Stimulated activated CD8-positive, alpha-beta memory T cell treated with anti-CD3 and anti-CD28 coated beads, Interleukin-12 subunit alpha, Interleukin-12 subunit beta, amount 100 ng/mL, for 24 hours (primary cell): ENCODE data around the gene YIF1A.
"Not testable (repeated sequence)": the region's sequence is repeated elsewhere in the genome, so short reads cannot be mapped to it uniquely, and the experiment has no call there.

Source experiments
- DNase-seq: peaks from one replicate; pipeline ENCODE4 v3.0.0-alpha.2; 2020; ENCODE audit errors: extremely low read depth

YIF1A gene

GRCh38 chr11:66268952-66269905 is 19.7 kb downstream of the YIF1A start:
- DNase-seq, result no peak

GRCh38 chr11:66268244-66268951 is 20.5 kb downstream of the YIF1A start, which contains the start of gene RAB1B:
TSS of gene RAB1B (plus strand) at chr11:66268639. CDS start at chr11:66268680, 41 bp downstream.
- DNase-seq, result peak; percentile 100

GRCh38 chr11:66267379-66268243 is 21.3 kb downstream of the YIF1A start:
- peak; percentile 73 for DNase-seq

- DNase-seq, result no peak
These were observed 21.9 kb downstream of the YIF1A start for GRCh38 chr11:66267039-66267378.

GRCh38 chr11:66266378-66267038 is 22.4 kb downstream of the YIF1A start:
- no peak for DNase-seq

- no peak for DNase-seq
These were observed 23.2 kb downstream of the YIF1A start for GRCh38 chr11:66265531-66266377.

- no peak for DNase-seq
These were observed 24.0 kb downstream of the YIF1A start for GRCh38 chr11:66264914-66265313.

GRCh38 chr11:66264383-66264782 is 24.6 kb downstream of the YIF1A start:
- no peak for DNase-seq

GRCh38 chr11:66263785-66264184 is 25.2 kb downstream of the YIF1A start:
- DNase-seq, result no peak

GRCh38 chr11:66263231-66263630 is 25.7 kb downstream of the YIF1A start:
- DNase-seq, result no peak

GRCh38 chr11:66262696-66263095 is 26.2 kb downstream of the YIF1A start:
- no peak for DNase-seq

GRCh38 chr11:66262191-66262590 is 26.8 kb downstream of the YIF1A start:
- DNase-seq, result no peak

- no peak for DNase-seq
These were observed 27.4 kb downstream of the YIF1A start for GRCh38 chr11:66261578-66261977.

- DNase-seq, result no peak
These were observed 29.0 kb downstream of the YIF1A start for GRCh38 chr11:66259956-66260355.

- DNase-seq, result no peak
These were observed 29.7 kb downstream of the YIF1A start for GRCh38 chr11:66259225-66259624.

- no peak for DNase-seq
These were observed 30.5 kb downstream of the YIF1A start for GRCh38 chr11:66258473-66258893.

GRCh38 chr11:66253081-66253480 is 35.9 kb downstream of the YIF1A start:
- DNase-seq, result not testable (repeated sequence)

GRCh38 chr11:66251809-66252208 is 37.1 kb downstream of the YIF1A start:
- no peak for DNase-seq

- no peak for DNase-seq
These were observed 40.0 kb downstream of the YIF1A start for GRCh38 chr11:66248903-66249302.

- no peak for DNase-seq
These were observed 41.1 kb downstream of the YIF1A start for GRCh38 chr11:66247801-66248200.
